ENCODE data around the gene HIPK2. TPM values are rescaled to one million over a fixed set of nuclear protein-coding genes. Genes with fewer than 3 reads are reported as not detected.

HIPK2 gene
- total RNA-seq, 2 experiments from 2014 or later: 6.2 to 7.9 TPM

DNA sequence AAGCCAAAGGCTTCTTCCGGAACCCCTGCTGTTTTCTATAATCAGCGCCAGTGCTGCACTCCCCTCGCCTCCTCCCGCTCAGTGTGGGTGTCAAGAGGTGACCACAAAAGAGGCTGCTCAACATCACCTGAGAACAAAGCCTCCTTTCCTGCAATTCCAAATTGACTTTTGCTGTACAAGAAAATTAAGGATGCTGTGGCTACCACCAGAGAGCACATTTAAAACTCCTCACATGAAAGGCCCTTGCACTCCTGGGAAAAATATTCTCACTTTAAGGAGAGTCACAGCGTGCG lies 96.4 kb downstream of the HIPK2 start:
- TF ChIP-seq, protein P1, sequence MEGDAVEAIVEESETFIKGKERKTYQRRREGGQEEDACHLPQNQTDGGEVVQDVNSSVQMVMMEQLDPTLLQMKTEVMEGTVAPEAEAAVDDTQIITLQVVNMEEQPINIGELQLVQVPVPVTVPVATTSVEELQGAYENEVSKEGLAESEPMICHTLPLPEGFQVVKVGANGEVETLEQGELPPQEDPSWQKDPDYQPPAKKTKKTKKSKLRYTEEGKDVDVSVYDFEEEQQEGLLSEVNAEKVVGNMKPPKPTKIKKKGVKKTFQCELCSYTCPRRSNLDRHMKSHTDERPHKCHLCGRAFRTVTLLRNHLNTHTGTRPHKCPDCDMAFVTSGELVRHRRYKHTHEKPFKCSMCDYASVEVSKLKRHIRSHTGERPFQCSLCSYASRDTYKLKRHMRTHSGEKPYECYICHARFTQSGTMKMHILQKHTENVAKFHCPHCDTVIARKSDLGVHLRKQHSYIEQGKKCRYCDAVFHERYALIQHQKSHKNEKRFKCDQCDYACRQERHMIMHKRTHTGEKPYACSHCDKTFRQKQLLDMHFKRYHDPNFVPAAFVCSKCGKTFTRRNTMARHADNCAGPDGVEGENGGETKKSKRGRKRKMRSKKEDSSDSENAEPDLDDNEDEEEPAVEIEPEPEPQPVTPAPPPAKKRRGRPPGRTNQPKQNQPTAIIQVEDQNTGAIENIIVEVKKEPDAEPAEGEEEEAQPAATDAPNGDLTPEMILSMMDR (conservative IDR thresholded peaks at IDR 0.05; ENCODE audit: low read length): no peak
- TF ChIP-seq EZH2phosphoT487 (IDR thresholded peaks at IDR 0.05; ENCODE audit: borderline replicate concordance, low read depth, low read length): no peak
- Histone ChIP-seq H2AFZ (ENCODE audit: low read length) (no peak overlapping the region), H3K27ac (ENCODE audit: low read depth, low read length, poor library complexity, severe bottlenecking) (no peak overlapping the region), H3K4me1 (ENCODE audit: insufficient read depth, low read length, poor library complexity, severe bottlenecking) (no peaks in the 10 kb centered on the region), H3K4me2 (ENCODE audit: low read length) (no peak overlapping the region), H3K36me3 (ENCODE audit: insufficient read depth, low read length) (no peaks in the 10 kb centered on the region), H3K9me3 (ENCODE audit: low read length) (no peaks in the 10 kb centered on the region), H3K9me2 (ENCODE audit: insufficient read depth, low read length) (no peaks in the 10 kb centered on the region), H3K79me2 (ENCODE audit: insufficient read depth, low read depth, low read length) (no peaks in the 10 kb centered on the region), H3K4me3 (ENCODE audit: low read depth, low read length, poor library complexity, severe bottlenecking) (no peak overlapping the region), H4K20me1 (ENCODE audit: insufficient read depth, low read length) (no peaks in the 10 kb centered on the region)
- ChIA-PET POLR2A (interaction anchor here (0.6 kb wide), 1 partner anchor 46 kb away, joined by 3 read pairs; no protein-coding TSS in a partner anchor), CTCF (ENCODE audit: unreplicated experiment) (no interaction called here)
- BruUV-seq (replicated peaks): no TSS peak
- DNase-seq (ENCODE audit: low spot score): no peak
- intact Hi-C loops (cut with micrococcal nuclease; ENCODE audit: unreplicated experiment): no loop called here

DNA sequence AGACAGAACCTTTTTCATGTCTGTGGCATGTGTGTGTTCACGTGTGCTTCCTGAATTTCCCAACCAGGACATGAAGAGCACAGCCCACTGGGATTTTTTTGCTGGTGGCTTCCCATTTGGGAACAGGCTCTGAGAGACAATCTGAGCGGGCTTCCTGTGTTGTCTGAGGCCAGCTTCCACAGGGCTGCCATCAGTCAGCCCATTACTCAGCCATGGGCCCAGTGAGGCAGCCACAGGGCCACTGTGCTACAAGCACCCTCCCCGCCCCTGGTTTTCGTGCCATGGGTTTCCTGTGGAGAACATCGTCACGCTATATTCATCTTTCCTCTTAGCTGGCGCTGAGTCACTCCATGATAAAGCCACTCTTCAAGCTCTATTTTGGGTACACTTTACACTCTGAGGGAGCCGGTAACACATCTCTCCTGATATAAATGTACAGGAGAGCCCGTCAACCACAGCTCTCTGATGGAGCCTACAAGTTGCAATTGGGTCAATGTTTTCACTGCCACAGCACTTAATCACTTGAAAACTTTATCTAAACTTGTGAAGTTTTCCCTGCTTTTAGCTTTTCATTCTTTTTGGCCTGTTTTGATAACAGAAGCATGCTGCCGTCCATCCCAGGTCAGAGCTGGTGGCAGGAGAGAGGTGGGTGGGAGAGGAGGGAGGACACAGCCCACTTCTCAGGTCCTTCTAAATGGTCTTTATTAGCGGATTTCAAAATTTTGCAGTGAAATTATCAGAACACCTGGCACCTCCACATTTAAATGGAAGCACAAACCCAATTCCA lies 96.9 kb downstream of the HIPK2 start:
- CTCF ChIA-PET (ENCODE audit: unreplicated experiment): no interaction called here
- no peaks in the 10 kb centered on the region for H3K36me3 ChIP-seq (ENCODE audit: insufficient read depth, low read length)
- H4K20me1 ChIP-seq (ENCODE audit: insufficient read depth, low read length): no peaks in the 10 kb centered on the region
- H3K27ac ChIP-seq (ENCODE audit: low read depth, low read length, poor library complexity, severe bottlenecking): no peak overlapping the region
- H2AFZ ChIP-seq (ENCODE audit: low read length): no peak overlapping the region
- H3K79me2 ChIP-seq (ENCODE audit: insufficient read depth, low read depth, low read length): no peaks in the 10 kb centered on the region
- no peak for TF ChIP-seq EZH2phosphoT487 (IDR thresholded peaks at IDR 0.05; ENCODE audit: borderline replicate concordance, low read depth, low read length)
- TF ChIP-seq, protein P1 (conservative IDR thresholded peaks at IDR 0.05; ENCODE audit: low read length): no peak
- intact Hi-C loops (cut with micrococcal nuclease; ENCODE audit: unreplicated experiment): no loop called here
- no peak for DNase-seq (ENCODE audit: low spot score)
- H3K4me2 ChIP-seq (ENCODE audit: low read length): no peak overlapping the region
- no TSS peak for BruUV-seq (replicated peaks)
- H3K9me2 ChIP-seq (ENCODE audit: insufficient read depth, low read length): no peaks in the 10 kb centered on the region
- no peak overlapping the region for H3K4me3 ChIP-seq (ENCODE audit: low read depth, low read length, poor library complexity, severe bottlenecking)
- H3K9me3 ChIP-seq (ENCODE audit: low read length): no peaks in the 10 kb centered on the region
- POLR2A ChIA-PET: interaction anchor here (0.6 to 0.7 kb wide), 2 partner anchors 47 to 55 kb away, joined by 3 read pairs; no protein-coding TSS in a partner anchor
- no peaks in the 10 kb centered on the region for H3K4me1 ChIP-seq (ENCODE audit: insufficient read depth, low read length, poor library complexity, severe bottlenecking)
